OCI-LY3 (cell line): ENCODE measurements around the gene EFNA3.

ENCODE experiments used
- EZH2phosphoT487 ChIP-seq: fragments of 200-600 bp; shearing (Covaris generic); IDR thresholded peaks from 2 replicates; pipeline ENCODE4 v1.6.1; 2018; ENCODE audit warnings: antibody characterized with exemption, mixed run types, low read depth
- TF ChIP-seq, protein P1 (sequence below): fragments of 200-600, 300-600 bp; sonication (generic); IDR thresholded peaks from 2 replicates; pipeline ENCODE4 v1.5.1; 2014; ENCODE audit warnings: antibody characterized with exemption, low read length, low read depth

DNA sequence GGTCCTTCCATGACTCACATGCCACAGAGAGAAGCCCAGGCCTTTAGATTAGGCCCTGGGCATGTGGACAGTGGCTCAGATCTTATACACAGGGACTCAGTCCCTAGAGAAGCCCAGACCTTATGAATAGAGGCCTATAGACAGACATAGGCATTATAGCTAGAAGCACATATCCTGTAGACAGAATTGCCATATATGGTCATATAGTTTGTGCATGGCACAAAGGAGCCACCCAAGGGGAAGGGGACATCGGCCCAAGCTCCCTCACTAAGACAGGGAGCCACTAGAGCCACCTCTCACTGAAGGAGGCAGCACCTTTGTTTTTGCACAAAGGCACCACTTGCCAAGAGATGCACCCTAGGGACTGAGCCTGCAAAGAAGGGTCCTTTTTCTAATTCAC lies 2.3 kb upstream of the EFNA3 start:
- TF ChIP-seq, protein P1, sequence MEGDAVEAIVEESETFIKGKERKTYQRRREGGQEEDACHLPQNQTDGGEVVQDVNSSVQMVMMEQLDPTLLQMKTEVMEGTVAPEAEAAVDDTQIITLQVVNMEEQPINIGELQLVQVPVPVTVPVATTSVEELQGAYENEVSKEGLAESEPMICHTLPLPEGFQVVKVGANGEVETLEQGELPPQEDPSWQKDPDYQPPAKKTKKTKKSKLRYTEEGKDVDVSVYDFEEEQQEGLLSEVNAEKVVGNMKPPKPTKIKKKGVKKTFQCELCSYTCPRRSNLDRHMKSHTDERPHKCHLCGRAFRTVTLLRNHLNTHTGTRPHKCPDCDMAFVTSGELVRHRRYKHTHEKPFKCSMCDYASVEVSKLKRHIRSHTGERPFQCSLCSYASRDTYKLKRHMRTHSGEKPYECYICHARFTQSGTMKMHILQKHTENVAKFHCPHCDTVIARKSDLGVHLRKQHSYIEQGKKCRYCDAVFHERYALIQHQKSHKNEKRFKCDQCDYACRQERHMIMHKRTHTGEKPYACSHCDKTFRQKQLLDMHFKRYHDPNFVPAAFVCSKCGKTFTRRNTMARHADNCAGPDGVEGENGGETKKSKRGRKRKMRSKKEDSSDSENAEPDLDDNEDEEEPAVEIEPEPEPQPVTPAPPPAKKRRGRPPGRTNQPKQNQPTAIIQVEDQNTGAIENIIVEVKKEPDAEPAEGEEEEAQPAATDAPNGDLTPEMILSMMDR, result no peak
- no peak for TF ChIP-seq EZH2phosphoT487
